Measurements from ENCODE around the gene NXN.

GRCh38 chr17:987931-988330 lies 8.4 kb upstream of the NXN start:
- no peak for TF ChIP-seq CTCF (conservative IDR thresholded peaks at IDR 0.05; ENCODE audit: low read depth, low read length)
- no peak for TF ChIP-seq EZH2phosphoT487 (IDR thresholded peaks at IDR 0.05; ENCODE audit: borderline replicate concordance, low read length)
